Neuronal stem cell (in vitro differentiated cells): Measurements from ENCODE around the gene DENND5B.

Experiments used
- DNase-seq: peaks from one replicate; pipeline ENCODE4 v3.0.0-alpha.2; 2013; ENCODE audit warnings: low spot score
- H2AFZ ChIP-seq: one replicate; pipeline ENCODE4 v1.6.1; 2013; ENCODE audit warnings: mild to moderate bottlenecking, low read length, inconsistent platforms
- H2AK5ac ChIP-seq: 2 replicates; pipeline ENCODE4 v1.6.1; 2013; ENCODE audit warnings: low read depth, mild to moderate bottlenecking, inconsistent platforms, low read length, moderate library complexity, mixed read lengths
- H2BK120ac ChIP-seq: 2 replicates; pipeline ENCODE4 v1.6.1; 2013; ENCODE audit warnings: low read depth, mild to moderate bottlenecking, inconsistent platforms, low read length, moderate library complexity, mixed read lengths
- H2BK12ac ChIP-seq: one replicate; pipeline ENCODE4 v1.6.1; 2013; ENCODE audit warnings: low read length, inconsistent platforms
- H2BK15ac ChIP-seq: 2 replicates; pipeline ENCODE4 v1.6.1; 2013; ENCODE audit warnings: mild to moderate bottlenecking, low read length, inconsistent platforms, mixed read lengths
- H2BK5ac ChIP-seq: one replicate; pipeline ENCODE4 v1.6.1; 2013; ENCODE audit warnings: inconsistent platforms, mild to moderate bottlenecking, low read length, moderate library complexity
- H3K14ac ChIP-seq: one replicate; pipeline ENCODE4 v1.6.1; 2013; ENCODE audit warnings: low read length, inconsistent platforms
- H3K18ac ChIP-seq: 2 replicates; pipeline ENCODE4 v1.6.1; 2013; ENCODE audit warnings: low read length, inconsistent platforms
- H3K23ac ChIP-seq: 2 replicates; pipeline ENCODE4 v1.6.1; 2013; ENCODE audit warnings: low read depth, mild to moderate bottlenecking, mixed read lengths, low read length, inconsistent platforms; ENCODE audit not compliant: poor library complexity
- H3K27ac ChIP-seq: replicated peaks from 3 replicates; pipeline ENCODE4 v1.5.1; 2013; ENCODE audit warnings: low read length, inconsistent platforms
- H3K27me3 ChIP-seq, 3 experiments: 2 replicates each; pipeline ENCODE4 v1.6.1; 2013; ENCODE audit warnings: low read length in 3 of 3, mild to moderate bottlenecking in 2 of 3, inconsistent platforms in 1 of 3, low read depth in 1 of 3, mixed read lengths in 1 of 3, moderate library complexity in 1 of 3; ENCODE audit not compliant: control insufficient read depth in 3 of 3, insufficient read depth in 3 of 3
- H3K36me3 ChIP-seq, 2 donors: replicated peaks in 1 of 2; 2 replicates each; pipeline ENCODE4 v1.6.1; 2013; ENCODE audit warnings: low read length in 2 of 2; ENCODE audit not compliant: control insufficient read depth in 2 of 2, insufficient read depth in 2 of 2
- H3K4ac ChIP-seq: 2 replicates; pipeline ENCODE4 v1.6.1; 2013; ENCODE audit warnings: inconsistent platforms, mild to moderate bottlenecking, low read length, moderate library complexity
- H3K4me1 ChIP-seq, 2 donors: 1 replicate in 1 of 2; 2 replicates in 1 of 2; pipeline ENCODE4 v1.6.1; 2013; ENCODE audit warnings: low read length in 2 of 2, low read depth in 1 of 2; ENCODE audit not compliant: control insufficient read depth in 2 of 2, insufficient read depth in 1 of 2
- H3K4me2 ChIP-seq: one replicate; pipeline ENCODE4 v1.6.1; 2013; ENCODE audit warnings: mild to moderate bottlenecking, low read length, inconsistent platforms; ENCODE audit not compliant: insufficient read depth, poor library complexity, severe bottlenecking
- H3K4me3 ChIP-seq, 2 donors: 2 replicates each; pipeline ENCODE4 v1.5.1; 2013; ENCODE audit warnings: low read length in 2 of 2, mild to moderate bottlenecking in 2 of 2, inconsistent platforms in 1 of 2, moderate library complexity in 1 of 2
- H3K79me1 ChIP-seq: one replicate; pipeline ENCODE4 v1.6.1; 2013; ENCODE audit warnings: low read depth, mild to moderate bottlenecking, inconsistent platforms, low read length, moderate library complexity
- H3K9ac ChIP-seq: one replicate; pipeline ENCODE4 v1.6.1; 2013; ENCODE audit warnings: mild to moderate bottlenecking, low read depth, low read length, inconsistent platforms; ENCODE audit not compliant: poor library complexity
- H3K9me3 ChIP-seq, 2 donors: replicated peaks in 1 of 2; 2 replicates each; pipeline versions ENCODE3 to v1.6.1; 2013; ENCODE audit warnings: low read length in 2 of 2, mild to moderate bottlenecking in 2 of 2, inconsistent platforms in 1 of 2, low read depth in 1 of 2, mixed read lengths in 1 of 2, moderate library complexity in 1 of 2; ENCODE audit not compliant: control insufficient read depth in 2 of 2, insufficient read depth in 1 of 2
- H4K8ac ChIP-seq: one replicate; pipeline ENCODE4 v1.6.1; 2013; ENCODE audit warnings: low read depth, mild to moderate bottlenecking, inconsistent platforms, low read length, moderate library complexity
- H4K91ac ChIP-seq: one replicate; pipeline ENCODE4 v1.6.1; 2013; ENCODE audit warnings: low read length, low read depth, mild to moderate bottlenecking, inconsistent platforms; ENCODE audit not compliant: poor library complexity
- WGBS, 2 donors: extraction: QIAGEN DNeasy Blood & Tissue Kit; methylation state at CpG; one replicate each; pipeline ENCODE4 v1.1.7; 2013; ENCODE audit warnings: missing lambda C conversion rate in 2 of 2, mixed read lengths in 1 of 2; ENCODE audit not compliant: insufficient read length in 2 of 2, insufficient replicate concordance in 1 of 2; ENCODE audit errors: extremely low coverage in 2 of 2; 5-methylcytosine and 5-hydroxymethylcytosine counted together

The DENND5B gene

DNA sequence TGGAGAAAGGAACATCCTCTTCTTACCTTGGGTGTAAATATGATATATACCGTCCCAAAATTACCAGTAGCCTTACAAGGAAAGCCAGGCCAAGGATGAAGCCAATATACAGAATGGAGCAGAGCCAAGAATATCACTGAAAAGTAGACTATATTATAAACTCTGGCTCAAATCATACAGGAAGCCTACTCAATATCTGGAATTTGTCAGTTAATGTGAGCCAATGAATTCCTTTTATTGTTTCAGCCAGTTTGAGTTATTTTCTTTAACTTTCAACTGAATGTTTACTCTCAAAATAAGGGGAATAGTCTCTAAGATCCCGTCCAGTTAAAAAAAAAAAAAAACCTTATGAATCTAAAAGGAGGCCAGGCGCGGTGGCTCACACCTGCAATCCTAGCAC, 9.8 kb upstream of the DENND5B start:
- no peak overlapping the region for H3K27ac ChIP-seq
- DNase-seq = no peak
- H3K23ac ChIP-seq = no peak overlapping the region
- H2BK12ac ChIP-seq = no peak overlapping the region
- H2BK120ac ChIP-seq = no peak overlapping the region
- no peaks in the 10 kb centered on the region for H3K9me3 ChIP-seq
- no peak overlapping the region for H2AK5ac ChIP-seq
- H3K4ac ChIP-seq = no peak overlapping the region
- H3K4me1 ChIP-seq = no peaks in the 10 kb centered on the region
- H2BK15ac ChIP-seq = no peak overlapping the region
- no peak overlapping the region for H3K9ac ChIP-seq
- H4K91ac ChIP-seq = no peak overlapping the region
- H4K8ac ChIP-seq = no peak overlapping the region
- H2BK5ac ChIP-seq = no peak overlapping the region
- no peaks in the 10 kb centered on the region for H3K36me3 ChIP-seq
- H3K4me3 ChIP-seq = no peak overlapping the region
- H3K18ac ChIP-seq = no peak overlapping the region
- WGBS, 2 donors = no CpG with 5 or more reads among the region's 4 CpGs
- no peaks in the 10 kb centered on the region for H3K79me1 ChIP-seq
- no peak overlapping the region for H3K14ac ChIP-seq
- H3K27me3 ChIP-seq = no peaks in the 10 kb centered on the region
- no peak overlapping the region for H2AFZ ChIP-seq
- no peak overlapping the region for H3K4me2 ChIP-seq

DNA sequence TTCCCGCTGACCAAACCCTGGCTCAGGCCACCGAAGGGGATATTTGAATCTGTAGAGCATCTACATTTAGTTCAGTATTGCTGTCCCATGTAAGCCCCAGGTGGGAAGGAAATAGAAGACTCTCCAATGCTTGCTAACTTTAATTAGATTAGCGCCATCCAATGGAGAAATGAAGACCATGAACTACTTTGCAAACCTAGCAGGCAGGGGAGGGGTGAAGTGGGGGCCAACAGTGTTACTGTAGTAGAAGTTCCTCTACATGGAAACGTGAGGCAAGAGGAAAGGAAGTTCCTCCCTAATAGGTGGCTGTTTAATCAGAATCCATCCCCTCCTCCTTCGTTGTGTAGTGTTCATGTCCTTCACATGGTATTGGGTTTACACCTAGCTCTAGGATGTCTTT, 9.3 kb upstream of the DENND5B start:
- Histone ChIP-seq H3K9ac (no peak overlapping the region), H2AFZ (no peak overlapping the region), H3K79me1 (no peaks in the 10 kb centered on the region), H3K14ac (no peak overlapping the region), H2AK5ac (no peak overlapping the region), H2BK120ac (no peak overlapping the region), H3K4ac (no peak overlapping the region), H3K27ac (no peak overlapping the region), H3K36me3 (no peaks in the 10 kb centered on the region), H3K4me2 (no peak overlapping the region), H4K8ac (no peak overlapping the region), H3K18ac (no peak overlapping the region), H3K23ac (no peak overlapping the region), H4K91ac (no peak overlapping the region), H3K4me3 (no peak overlapping the region), H2BK12ac (no peak overlapping the region), H3K9me3 (no peaks in the 10 kb centered on the region), H3K27me3 (no peaks in the 10 kb centered on the region), H2BK5ac (no peak overlapping the region), H3K4me1 (no peaks in the 10 kb centered on the region), H2BK15ac (no peak overlapping the region)
- WGBS, 2 donors = no CpG with 5 or more reads among the region's 5 CpGs
- DNase-seq = no peak

DNA sequence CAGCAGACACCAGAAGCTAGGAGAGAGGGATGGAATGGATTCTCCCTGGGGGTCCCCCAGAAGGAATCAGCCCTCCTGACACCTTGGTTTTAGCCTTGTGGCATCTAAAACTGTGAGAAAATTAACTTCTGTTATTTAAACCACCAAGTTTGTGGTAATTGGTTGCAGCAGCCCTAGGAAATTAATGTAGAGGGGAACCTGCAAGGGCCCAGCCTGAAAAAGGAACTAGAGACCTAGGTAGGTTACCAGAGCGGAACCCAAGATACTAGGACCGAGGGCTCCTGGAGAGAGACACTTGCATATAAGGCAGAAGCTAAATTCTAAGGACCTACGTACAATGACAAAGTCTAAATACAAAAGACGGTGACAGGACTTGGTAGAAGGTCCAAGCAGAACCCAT, 8.1 kb upstream of the DENND5B start:
- Histone ChIP-seq H3K79me1 (no peaks in the 10 kb centered on the region), H2BK15ac (no peak overlapping the region), H3K27me3 (no peaks in the 10 kb centered on the region), H4K91ac (no peak overlapping the region), H2AFZ (no peak overlapping the region), H4K8ac (no peak overlapping the region), H2AK5ac (no peak overlapping the region), H3K23ac (no peak overlapping the region), H3K14ac (no peak overlapping the region), H3K18ac (no peak overlapping the region), H2BK120ac (no peak overlapping the region), H3K4ac (no peak overlapping the region), H3K9ac (no peak overlapping the region), H3K4me2 (no peak overlapping the region), H3K36me3 (no peaks in the 10 kb centered on the region), H3K4me3 (no peak overlapping the region), H2BK12ac (no peak overlapping the region), H3K9me3 (no peaks in the 10 kb centered on the region), H3K4me1 (no peaks in the 10 kb centered on the region), H3K27ac (no peak overlapping the region), H2BK5ac (no peak overlapping the region)
- DNase-seq = no peak
- no CpG with 5 or more reads among the region's 4 CpGs for WGBS, 2 donors

DNA sequence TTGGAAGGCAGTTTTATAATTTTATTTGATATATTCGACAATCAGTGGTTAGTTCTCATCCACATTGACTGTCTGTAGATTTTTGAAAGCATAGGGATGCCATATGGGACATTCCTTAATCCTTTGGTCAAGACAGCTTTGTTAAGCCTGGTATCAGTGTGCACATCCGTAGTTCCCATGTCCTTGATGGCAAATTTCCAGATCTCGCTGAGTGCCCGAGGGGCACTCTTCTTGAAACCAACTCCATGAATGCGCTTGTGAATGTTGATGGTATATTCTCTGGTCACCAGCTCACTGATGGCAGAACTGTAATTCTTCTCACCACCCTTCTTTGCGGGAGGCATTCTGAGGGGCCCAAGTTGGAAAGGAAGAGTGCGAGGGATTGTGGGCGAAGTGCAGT, 6.1 kb upstream of the DENND5B start:
- no peak overlapping the region for H3K4me3 ChIP-seq
- no peak overlapping the region for H2AK5ac ChIP-seq

More for the DNA sequence above, 6.1 kb upstream of the DENND5B start:
- Histone ChIP-seq H2BK12ac (no peak overlapping the region), H3K23ac (no peak overlapping the region), H3K79me1 (no peaks in the 10 kb centered on the region), H3K9ac (no peak overlapping the region), H3K4me2 (no peak overlapping the region), H3K14ac (no peak overlapping the region), H2AFZ (no peak overlapping the region), H2BK15ac (no peak overlapping the region), H3K18ac (no peak overlapping the region), H3K36me3 (no peaks in the 10 kb centered on the region), H4K8ac (no peak overlapping the region), H3K9me3 (no peaks in the 10 kb centered on the region), H3K27me3 (no peaks in the 10 kb centered on the region), H3K4ac (no peak overlapping the region), H2BK5ac (no peak overlapping the region), H2BK120ac (no peak overlapping the region), H3K4me1 (no peaks in the 10 kb centered on the region), H4K91ac (no peak overlapping the region), H3K27ac (no peak overlapping the region)
- WGBS, 2 donors = no CpG with 5 or more reads among the region's 8 CpGs
- DNase-seq = no peak
